CD4-positive, alpha-beta memory T cell (primary cell): Measurements from ENCODE around the gene ZNF292. TPM values are rescaled to one million over a fixed set of nuclear protein-coding genes. Genes with fewer than 3 reads are reported as not detected.
"Not testable (repeated sequence)": the region's sequence is repeated elsewhere in the genome, so short reads cannot be mapped to it uniquely, and the experiment has no call there.

Experiments
- CTCF ChIA-PET: fragments of 350-600 bp; sonication (Branson Sonifier 250); formaldehyde crosslinking; loops from one replicate; lab custom pipeline; 2021; ENCODE audit warnings: inconsistent platforms; ENCODE audit not compliant: partially characterized antibody; lab: Charles Lee
- POLR2A ChIA-PET: fragments of 350-600 bp; sonication (Branson Sonifier 250); formaldehyde crosslinking; loops from one replicate; lab custom pipeline; 2021; ENCODE audit not compliant: partially characterized antibody; lab: Charles Lee
- DNase-seq, 5 donors: peaks; one replicate each; pipeline versions ENCODE4 v3.0.0 to v3.0.0-alpha.2; 2020 to 2022; ENCODE audit warnings: mixed read lengths in 1 of 5
- H3K27ac ChIP-seq: one replicate; pipeline ENCODE4 v1.7.0; 2013; ENCODE audit warnings: low read depth, low read length
- H3K27me3 ChIP-seq: 2 replicates; pipeline ENCODE4 v1.7.0; 2013; ENCODE audit warnings: mild to moderate bottlenecking, low read length, moderate library complexity; ENCODE audit not compliant: insufficient read depth
- H3K36me3 ChIP-seq: 2 replicates; pipeline ENCODE4 v1.7.0; 2013; ENCODE audit warnings: mild to moderate bottlenecking, low read length, moderate library complexity; ENCODE audit not compliant: insufficient read depth
- H3K4me1 ChIP-seq: 2 replicates; pipeline ENCODE4 v1.7.0; 2013; ENCODE audit warnings: mild to moderate bottlenecking, low read length, moderate library complexity; ENCODE audit not compliant: insufficient read depth
- H3K4me3 ChIP-seq, 2 donors: one replicate each; pipeline ENCODE4 v1.7.0; 2013; ENCODE audit warnings: low read length in 2 of 2, mild to moderate bottlenecking in 1 of 2
- H3K9me3 ChIP-seq, 2 donors: one replicate each; pipeline ENCODE4 v1.7.0; 2013; ENCODE audit warnings: low read length in 2 of 2, control low read depth in 1 of 2; ENCODE audit not compliant: control insufficient read depth in 1 of 2
- H3K27ac Mint-ChIP-seq, 7 donors: one replicate each; pipeline ENCODE4 v1.8.0; 2020 to 2021; ENCODE audit warnings: mixed read lengths in 7 of 7, mild to moderate bottlenecking in 6 of 7, inconsistent platforms in 3 of 7, moderate library complexity in 3 of 7
- H3K27me3 Mint-ChIP-seq, 2 donors: one replicate each; pipeline ENCODE4 v1.8.0; 2020 to 2021; ENCODE audit warnings: mixed read lengths in 2 of 2
- H3K36me3 Mint-ChIP-seq, 2 donors: one replicate each; pipeline ENCODE4 v1.8.0; 2020 to 2021; ENCODE audit warnings: mixed read lengths in 2 of 2, inconsistent platforms in 1 of 2, mild to moderate bottlenecking in 1 of 2
- H3K4me1 Mint-ChIP-seq, 4 donors: one replicate each; pipeline ENCODE4 v1.8.0; 2020 to 2021; ENCODE audit warnings: mixed read lengths in 4 of 4, mild to moderate bottlenecking in 1 of 4
- H3K4me3 Mint-ChIP-seq, 8 donors: one replicate each; pipeline ENCODE4 v1.8.0; 2020 to 2021; ENCODE audit warnings: mixed read lengths in 8 of 8, mild to moderate bottlenecking in 7 of 8, moderate library complexity in 6 of 8, inconsistent platforms in 3 of 8
- H3K9me3 Mint-ChIP-seq, 8 donors: one replicate each; pipeline ENCODE4 v1.8.0; 2020 to 2021; ENCODE audit warnings: mixed read lengths in 8 of 8, mild to moderate bottlenecking in 5 of 8, inconsistent platforms in 3 of 8, moderate library complexity in 1 of 8
- intact Hi-C: fragments of 100-400 bp; cut with micrococcal nuclease; formaldehyde crosslinking; loops from one replicate; pipeline ENCODE4 v1.15.1; 2023
- polyA plus RNA-seq, 2 donors: library from polyadenylated mRNA; unstranded; fragments of 300-500 nt; fragmentation: Illumina TruSeq; gene quantifications; one replicate each; pipeline ENCODE4 v1.2.3, GENCODE V29; 2021
- total RNA-seq, 2 experiments: library from RNA; stranded (reverse); gene quantifications; one replicate each; pipeline ENCODE4 v1.2.3, GENCODE V29; 2021

ZNF292 gene
- total and polyA plus RNA-seq, 4 experiments from 2014 or later, result 15.1 to 82.1 (median 57.3) TPM

DNA sequence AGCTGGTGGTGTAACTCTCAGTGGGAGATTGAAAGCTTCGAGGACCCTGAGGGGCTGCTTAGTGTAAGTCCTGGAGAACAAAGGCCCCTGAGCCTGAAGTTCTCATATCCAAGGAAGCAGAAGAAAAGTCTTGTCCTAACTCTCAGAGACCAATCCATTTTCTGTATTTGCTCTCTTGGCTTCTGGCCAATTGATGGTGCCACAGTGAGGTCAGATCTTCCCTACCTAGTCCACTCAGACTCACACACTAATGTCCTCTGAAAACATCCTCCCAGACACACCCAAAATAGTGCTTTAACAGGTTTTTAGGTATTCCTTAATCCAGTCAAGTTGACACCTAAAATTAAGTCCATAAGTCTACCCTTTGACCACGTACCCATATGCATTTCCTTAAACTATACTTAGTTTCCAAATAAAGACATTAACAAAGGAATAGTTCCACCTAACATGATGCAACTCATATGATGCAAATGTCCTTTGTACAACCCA lies 29.4 kb downstream of the ZNF292 start:
- DNase-seq, result no peak
- intact Hi-C loops, result loop anchor here (5.0 kb wide), 1 partner anchor 33 kb away; no protein-coding TSS in a partner anchor
- peaks cover 39 to 79% (median 56%) of the 10 kb centered on the region in 4 donors for H3K4me1 Mint-ChIP-seq
- CTCF ChIA-PET, result no interaction called here
- peak overlapping the region in 2 of 7 donors; percentile 32 to 37 for H3K27ac Mint-ChIP-seq
- H3K9me3 Mint-ChIP-seq, result no peaks in the 10 kb centered on the region
- Histone ChIP-seq H3K27ac (no peak overlapping the region), H3K9me3 (no peaks in the 10 kb centered on the region), H3K27me3 (no peaks in the 10 kb centered on the region), H3K36me3 (no peaks in the 10 kb centered on the region), H3K4me3 (no peak overlapping the region), H3K4me1 (peaks cover 52% of the 10 kb centered on the region)
- peaks cover 30 to 40% of the 10 kb centered on the region in 2 donors for H3K36me3 Mint-ChIP-seq
- POLR2A ChIA-PET, result no interaction called here
- peak overlapping the region in 1 of 8 donors; percentile 45 for H3K4me3 Mint-ChIP-seq
- no peaks in the 10 kb centered on the region for H3K27me3 Mint-ChIP-seq

DNA sequence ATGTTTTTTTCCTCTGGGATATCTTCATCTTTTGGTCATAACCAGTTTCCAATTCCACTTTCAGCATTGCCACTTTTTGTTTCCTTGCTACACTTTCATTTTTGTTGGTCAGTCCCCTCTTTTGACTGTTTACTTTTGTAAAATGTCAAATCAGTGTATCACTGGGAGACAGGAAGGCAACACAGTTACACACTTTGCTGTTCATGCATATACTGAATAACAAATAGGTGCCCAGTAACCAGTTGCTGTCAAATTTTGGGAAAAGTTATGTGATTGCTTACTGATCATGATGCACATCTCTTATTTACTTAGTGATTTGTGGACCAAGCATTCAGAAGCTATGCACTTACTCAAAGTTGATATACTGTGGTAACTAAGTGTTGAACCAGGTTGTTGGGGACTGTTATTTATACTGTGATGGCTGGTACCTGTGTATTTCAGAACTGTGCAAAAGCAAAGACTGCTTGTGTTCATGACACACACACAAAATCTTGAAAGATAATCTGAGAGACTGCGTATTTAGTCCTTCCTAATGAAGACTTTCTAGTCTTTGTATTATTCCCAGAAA lies 41.0 kb downstream of the ZNF292 start:
- intact Hi-C loops, result no loop called here
- H3K36me3 ChIP-seq, result no peaks in the 10 kb centered on the region
- Mint-ChIP-seq H3K27me3 (no peaks in the 10 kb centered on the region), H3K4me1 (peaks cover 37 to 78% (median 62%) of the 10 kb centered on the region in 4 donors), H3K27ac (peak overlapping the region; percentile 2 to 66 (median 35)), H3K9me3 (no peaks in the 10 kb centered on the region), H3K4me3 (peak overlapping the region in 6 of 8 donors; percentile 2 to 36 (median 12)), H3K36me3 (peaks cover 0 to 3% of the 10 kb centered on the region in 2 donors)
- H3K4me3 ChIP-seq, result no peak overlapping the region
- no peak overlapping the region for H3K27ac ChIP-seq
- ChIA-PET POLR2A (interaction anchor here (0.6 kb wide), 1 partner anchor 24 kb away, joined by 3 read pairs; no protein-coding TSS in a partner anchor), CTCF (no interaction called here)
- H3K4me1 ChIP-seq, result peaks cover 56% of the 10 kb centered on the region
- H3K9me3 ChIP-seq, result no peaks in the 10 kb centered on the region
- DNase-seq, result no peak
- H3K27me3 ChIP-seq, result no peaks in the 10 kb centered on the region

DNA sequence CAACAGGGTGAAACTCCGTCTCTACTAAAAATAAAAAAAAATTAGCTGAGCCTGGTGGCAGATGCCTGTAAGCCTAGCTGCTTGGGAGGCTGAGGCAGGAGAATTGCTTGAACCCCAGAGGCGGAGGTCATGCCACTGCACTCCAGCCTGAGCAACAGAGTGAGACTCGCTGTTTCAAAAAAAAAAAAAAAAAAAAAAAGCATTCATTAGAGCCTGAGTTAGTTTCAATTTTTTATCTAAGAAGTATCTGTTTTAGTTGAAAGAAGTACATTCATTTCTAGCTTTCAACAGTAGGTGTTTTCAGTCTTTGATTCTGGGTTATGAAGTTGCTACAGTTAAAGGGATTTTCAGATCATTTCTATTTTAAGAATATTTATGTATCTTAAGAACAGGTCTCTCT lies 42.2 kb downstream of the ZNF292 start:
- ChIA-PET POLR2A (no interaction called here), CTCF (interaction anchor here (0.7 to 1.6 kb wide), 3 partner anchors 13 to 58 kb away, joined by 3 to 6 read pairs (median 4); no protein-coding TSS in a partner anchor)
- Histone ChIP-seq H3K36me3 (no peaks in the 10 kb centered on the region), H3K27ac (no peak overlapping the region), H3K4me3 (no peak overlapping the region), H3K27me3 (no peaks in the 10 kb centered on the region), H3K9me3 (no peaks in the 10 kb centered on the region), H3K4me1 (peaks cover 62% of the 10 kb centered on the region)
- DNase-seq, result no peak
- Mint-ChIP-seq H3K9me3 (no peaks in the 10 kb centered on the region), H3K4me1 (peaks cover 38 to 81% (median 64%) of the 10 kb centered on the region in 4 donors), H3K27me3 (no peaks in the 10 kb centered on the region), H3K27ac (peak overlapping the region in 2 of 7 donors; percentile 14 to 29), H3K36me3 (peaks cover 4 to 7% of the 10 kb centered on the region in 2 donors), H3K4me3 (peak overlapping the region in 1 of 8 donors; percentile 5)
- intact Hi-C loops, result no loop called here

DNA sequence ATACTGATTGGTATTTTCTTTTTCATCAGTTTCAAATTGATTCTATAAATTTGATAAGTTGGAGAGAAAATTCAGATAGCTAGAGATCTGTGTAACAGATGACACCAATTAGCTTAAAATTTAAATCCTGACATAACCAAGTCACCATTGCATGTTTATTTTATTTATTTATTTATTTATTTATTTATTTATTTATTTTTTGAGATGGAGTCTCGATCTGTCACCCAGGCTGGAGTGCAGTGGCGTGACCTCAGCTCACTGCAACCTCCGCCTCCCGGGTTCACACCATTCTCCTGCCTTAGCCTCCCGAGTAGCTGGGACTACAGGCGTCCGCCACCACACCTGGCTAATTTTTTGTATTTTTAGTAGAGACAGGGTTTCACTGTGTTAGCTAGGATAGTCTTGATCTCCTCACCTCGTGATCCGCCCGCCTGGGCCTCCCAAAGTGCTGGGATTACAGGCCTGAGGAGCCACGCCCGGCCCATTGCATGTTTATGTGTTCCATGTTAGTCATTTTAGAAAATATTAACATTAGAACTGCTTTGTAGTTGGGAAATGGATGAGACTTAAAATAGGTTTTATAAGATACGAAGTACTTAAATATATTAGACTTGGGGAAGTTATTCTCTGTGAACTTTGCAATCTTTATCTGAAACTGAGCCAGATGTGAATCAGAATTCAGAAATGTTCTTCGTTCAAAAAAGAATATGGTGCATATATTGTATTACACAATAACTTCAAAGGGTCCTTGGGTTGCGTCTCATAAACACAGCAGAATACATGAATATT lies 42.9 kb downstream of the ZNF292 start:
- H3K9me3 Mint-ChIP-seq, H3K27me3 ChIP-seq, DNase-seq, H3K4me3 ChIP-seq, intact Hi-C loops, H3K36me3 Mint-ChIP-seq, H3K27me3 Mint-ChIP-seq, H3K9me3 ChIP-seq, H3K36me3 ChIP-seq, H3K27ac ChIP-seq, POLR2A ChIA-PET: not testable (repeated sequence)
- CTCF ChIA-PET, result interaction anchor here (0.6 to 1.6 kb wide), 4 partner anchors 14 to 58 kb away, joined by 3 to 6 read pairs (median 4); no protein-coding TSS in a partner anchor
- H3K4me1 ChIP-seq, result peaks cover 62% of the 10 kb centered on the region
- H3K27ac Mint-ChIP-seq, result peak overlapping the region in 2 of 7 donors; percentile 14 to 61
- H3K4me3 Mint-ChIP-seq, result peak overlapping the region in 1 of 8 donors; percentile 17
- H3K4me1 Mint-ChIP-seq, result peaks cover 35 to 78% (median 60%) of the 10 kb centered on the region in 4 donors

- Histone ChIP-seq H3K27me3 (no peaks in the 10 kb centered on the region), H3K4me1 (peaks cover 58% of the 10 kb centered on the region), H3K36me3 (no peaks in the 10 kb centered on the region), H3K4me3 (no peak overlapping the region), H3K27ac (no peak overlapping the region), H3K9me3 (no peaks in the 10 kb centered on the region)
- Mint-ChIP-seq H3K4me1 (peaks cover 39 to 81% (median 63%) of the 10 kb centered on the region in 4 donors), H3K27me3 (no peaks in the 10 kb centered on the region), H3K36me3 (peaks cover 10 to 16% of the 10 kb centered on the region in 2 donors), H3K4me3 (peak overlapping the region in 1 of 8 donors; percentile 16), H3K9me3 (peaks cover 0 to 1% (median 0%) of the 10 kb centered on the region in 8 donors), H3K27ac (peak overlapping the region in 1 of 7 donors; percentile 16)
- CTCF ChIA-PET, result interaction anchor here (1.0 kb wide), 1 partner anchor 61 kb away, joined by 3 read pairs; no protein-coding TSS in a partner anchor
- POLR2A ChIA-PET, result no interaction called here
- DNase-seq, result no peak
- intact Hi-C loops, result no loop called here
These were observed 44.4 kb downstream of the ZNF292 start for GRCh38 chr6:87199787-87200186.

DNA sequence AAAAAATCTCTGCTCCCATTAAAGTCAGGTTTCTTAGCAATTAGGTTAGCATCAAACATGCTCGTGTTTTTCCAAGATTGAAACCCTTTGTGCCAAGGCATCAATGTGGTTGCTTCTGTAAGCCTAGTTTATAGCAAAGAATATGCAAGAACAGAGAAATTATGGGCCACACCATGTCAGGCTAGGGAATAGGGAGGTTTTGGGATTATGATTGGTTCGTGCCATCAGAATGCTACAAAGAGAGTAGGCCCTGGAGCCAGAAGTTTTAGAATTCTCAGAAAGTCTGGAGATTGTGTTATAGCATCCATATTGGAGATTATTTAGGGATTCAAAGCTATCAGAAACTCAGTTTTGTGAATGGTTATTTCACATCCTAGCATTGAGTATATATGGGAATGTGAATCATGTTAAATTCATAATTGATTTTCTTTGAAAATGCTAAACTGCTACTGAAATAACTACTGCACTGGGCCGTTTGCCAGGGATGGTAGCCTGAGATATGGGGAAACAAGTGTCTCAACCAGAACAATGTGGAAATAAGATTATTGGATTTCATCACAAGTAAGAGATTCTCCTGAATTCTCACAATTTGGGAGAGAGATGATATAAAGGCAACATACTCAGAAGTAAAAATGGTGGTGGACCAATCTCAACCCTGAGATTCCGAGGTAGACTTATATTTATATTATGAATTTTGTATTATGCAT lies 45.3 kb downstream of the ZNF292 start:
- CTCF ChIA-PET, result interaction anchor here (1.0 kb wide), 1 partner anchor 61 kb away, joined by 3 read pairs; no protein-coding TSS in a partner anchor
- peaks cover 0 to 1% (median 0%) of the 10 kb centered on the region in 8 donors for H3K9me3 Mint-ChIP-seq
- H3K27ac ChIP-seq, result no peak overlapping the region
- peaks cover 40 to 81% (median 67%) of the 10 kb centered on the region in 4 donors for H3K4me1 Mint-ChIP-seq
- intact Hi-C loops, result no loop called here
- H3K4me3 ChIP-seq, result no peak overlapping the region
- no peaks in the 10 kb centered on the region for H3K27me3 Mint-ChIP-seq
- no peaks in the 10 kb centered on the region for H3K27me3 ChIP-seq
- DNase-seq, result no peak
- POLR2A ChIA-PET, result no interaction called here
- peaks cover 53% of the 10 kb centered on the region for H3K4me1 ChIP-seq
- H3K27ac Mint-ChIP-seq, result peak overlapping the region in 1 of 7 donors; percentile 2
- peaks cover 10 to 17% of the 10 kb centered on the region in 2 donors for H3K36me3 Mint-ChIP-seq
- H3K4me3 Mint-ChIP-seq, result peak overlapping the region in 1 of 8 donors; percentile 45
- no peaks in the 10 kb centered on the region for H3K9me3 ChIP-seq
- H3K36me3 ChIP-seq, result no peaks in the 10 kb centered on the region
